ENCODE data around the gene TNIK.

DNA sequence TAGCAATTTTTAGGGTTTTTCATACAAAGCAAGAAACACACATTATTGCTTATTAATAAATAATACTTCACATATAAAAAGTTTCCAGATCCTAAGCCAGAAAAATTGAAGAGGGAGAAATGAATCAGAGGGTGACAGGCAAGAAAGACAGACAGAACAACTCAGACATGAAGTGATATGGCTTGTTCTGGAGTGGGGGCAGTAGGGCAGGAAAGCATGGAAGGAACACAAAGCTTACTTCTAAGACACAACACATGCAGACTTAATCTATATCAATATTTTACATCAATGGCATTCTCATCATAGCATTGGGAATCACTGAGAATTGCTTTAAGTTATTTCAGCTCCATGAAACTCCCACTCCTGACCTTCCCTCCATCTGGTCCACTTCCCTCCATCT lies 24.4 kb downstream of the TNIK start:
- TF ChIP-seq EZH2phosphoT487 (IDR thresholded peaks at IDR 0.05; ENCODE audit: borderline replicate concordance, low read length), result no peak
- TF ChIP-seq, protein P1, sequence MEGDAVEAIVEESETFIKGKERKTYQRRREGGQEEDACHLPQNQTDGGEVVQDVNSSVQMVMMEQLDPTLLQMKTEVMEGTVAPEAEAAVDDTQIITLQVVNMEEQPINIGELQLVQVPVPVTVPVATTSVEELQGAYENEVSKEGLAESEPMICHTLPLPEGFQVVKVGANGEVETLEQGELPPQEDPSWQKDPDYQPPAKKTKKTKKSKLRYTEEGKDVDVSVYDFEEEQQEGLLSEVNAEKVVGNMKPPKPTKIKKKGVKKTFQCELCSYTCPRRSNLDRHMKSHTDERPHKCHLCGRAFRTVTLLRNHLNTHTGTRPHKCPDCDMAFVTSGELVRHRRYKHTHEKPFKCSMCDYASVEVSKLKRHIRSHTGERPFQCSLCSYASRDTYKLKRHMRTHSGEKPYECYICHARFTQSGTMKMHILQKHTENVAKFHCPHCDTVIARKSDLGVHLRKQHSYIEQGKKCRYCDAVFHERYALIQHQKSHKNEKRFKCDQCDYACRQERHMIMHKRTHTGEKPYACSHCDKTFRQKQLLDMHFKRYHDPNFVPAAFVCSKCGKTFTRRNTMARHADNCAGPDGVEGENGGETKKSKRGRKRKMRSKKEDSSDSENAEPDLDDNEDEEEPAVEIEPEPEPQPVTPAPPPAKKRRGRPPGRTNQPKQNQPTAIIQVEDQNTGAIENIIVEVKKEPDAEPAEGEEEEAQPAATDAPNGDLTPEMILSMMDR (conservative IDR thresholded peaks at IDR 0.05; ENCODE audit: low read depth, low read length), result no peak
